PC-3 (cell line): ENCODE measurements around the gene LBP. TPM values are rescaled to one million over a fixed set of nuclear protein-coding genes. Genes with fewer than 3 reads are reported as not detected.

Experiments
- ATAC-seq: fragments of 200-7000 bp; cut with Tn5 transposase; 2 replicates; pipeline ENCODE4 v1.9.1; 2020; ENCODE audit warnings: mild to moderate bottlenecking, moderate library complexity
- BruUV-seq: library from RNA; stranded (reverse); fragments of 400-500 nt; replicated peaks from 2 replicates; lab custom pipeline; 2021; lab: Mats Ljungman, UMichigan
- CTCF ChIA-PET: fragments of 300-600 bp; sonication (Branson Sonifier 250); formaldehyde crosslinking; loops from one replicate; lab custom pipeline; 2022; ENCODE audit warnings: antibody characterized with exemption; lab: Charles Lee
- POLR2A ChIA-PET: fragments of 300-600 bp; sonication (Branson Sonifier 250); formaldehyde crosslinking; loops from one replicate; lab custom pipeline; 2022; ENCODE audit warnings: antibody characterized with exemption; ENCODE audit not compliant: unreplicated experiment; lab: Charles Lee
- DNase-seq: peaks from one replicate; pipeline ENCODE4 v3.0.0-alpha.2; 2015
- H2AFZ ChIP-seq: fragments of 300-600 bp; sonication (generic); 2 replicates; pipeline ENCODE4 v1.6.0; 2016; ENCODE audit warnings: antibody characterized with exemption, low read length
- H3F3A ChIP-seq: fragments of 300-600 bp; sonication (generic); one replicate; pipeline ENCODE4 v1.6.0; 2017; ENCODE audit warnings: antibody characterized with exemption, low read length, control low read depth, mild to moderate bottlenecking; ENCODE audit not compliant: unreplicated experiment
- H3K27ac ChIP-seq: fragments of 300-600 bp; sonication (generic); 2 replicates; pipeline ENCODE4 v1.5.1; 2016; ENCODE audit warnings: mild to moderate bottlenecking, low read length
- H3K27me3 ChIP-seq: fragments of 300-600 bp; sonication (generic); 2 replicates; pipeline ENCODE4 v1.6.1; 2016; ENCODE audit warnings: low read length, mixed read lengths
- H3K36me3 ChIP-seq: fragments of 300-600 bp; sonication (generic); 2 replicates; pipeline ENCODE4 v1.6.1; 2016; ENCODE audit warnings: low read depth, mixed run types, low read length, mixed read lengths
- H3K4me1 ChIP-seq: fragments of 300-600 bp; sonication (generic); 2 replicates; pipeline ENCODE4 v1.5.1; 2016; ENCODE audit warnings: low read length; ENCODE audit not compliant: insufficient read depth
- H3K4me2 ChIP-seq: fragments of 300-600 bp; sonication (generic); 2 replicates; pipeline ENCODE4 v1.6.0; 2016; ENCODE audit warnings: low read length
- H3K4me3 ChIP-seq: fragments of 300-600 bp; sonication (generic); 2 replicates; pipeline ENCODE4 v1.5.1; 2016; ENCODE audit warnings: mild to moderate bottlenecking, low read length, mixed read lengths
- H3K79me2 ChIP-seq: fragments of 300-600 bp; sonication (generic); 2 replicates; pipeline ENCODE4 v1.6.1; 2017; ENCODE audit warnings: low read length, mixed read lengths
- H3K9ac ChIP-seq: fragments of 300-600 bp; sonication (generic); 2 replicates; pipeline ENCODE4 v1.6.0; 2016; ENCODE audit warnings: mild to moderate bottlenecking, low read length
- H3K9me2 ChIP-seq: fragments of 300-600 bp; sonication (generic); replicated peaks from 2 replicates; pipeline ENCODE4 v1.6.1; 2016; ENCODE audit warnings: mixed run types, low read length, mixed read lengths
- H3K9me3 ChIP-seq: fragments of 300-600 bp; sonication (generic); 2 replicates; pipeline ENCODE4 v1.6.1; 2016; ENCODE audit warnings: low read length, mixed read lengths
- H4K20me1 ChIP-seq: fragments of 300-600 bp; sonication (generic); 2 replicates; pipeline ENCODE4 v1.6.1; 2016; ENCODE audit warnings: low read length, mixed read lengths
- EZH2 ChIP-seq: fragments of 300-600 bp; sonication (generic); IDR thresholded peaks from one replicate; pipeline ENCODE4 v1.6.1; 2017; ENCODE audit warnings: antibody characterized with exemption, mild to moderate bottlenecking, low read length; ENCODE audit not compliant: unreplicated experiment
- EZH2phosphoT487 ChIP-seq: fragments of 300-600 bp; sonication (generic); IDR thresholded peaks from 2 replicates; pipeline ENCODE4 v1.6.1; 2018; ENCODE audit warnings: mild to moderate bottlenecking, antibody characterized with exemption, low read length, borderline replicate concordance
- intact Hi-C: fragments of 100-400 bp; cut with micrococcal nuclease; formaldehyde crosslinking; loops from 2 replicates; pipeline ENCODE4 v1.9.0; 2023
- total RNA-seq: library from RNA; depleted of rRNA; stranded (reverse); fragments of >200 nt; gene quantifications from 2 replicates; pipeline ENCODE4 v1.2.3, GENCODE V29; 2014
- TF ChIP-seq, protein P1 (sequence below): fragments of 300-600 bp; sonication (generic); conservative IDR thresholded peaks from 2 replicates; pipeline ENCODE4 v1.5.1; 2017; ENCODE audit warnings: antibody characterized with exemption, low read depth, mild to moderate bottlenecking, low read length

Gene LBP
- total RNA-seq, 1 experiment from 2014 or later: not detected

- no TSS peak for BruUV-seq
- Histone ChIP-seq H3K4me2 (no peak overlapping the region), H3K36me3 (peaks cover 12% of the 10 kb centered on the region; the same call in 1 of the 2 replicates), H3K79me2 (no peaks in the 10 kb centered on the region), H2AFZ (no peak overlapping the region), H3F3A (no peaks in the 10 kb centered on the region), H3K9me2 (no peaks in the 10 kb centered on the region), H3K4me1 (no peaks in the 10 kb centered on the region), H3K9ac (no peak overlapping the region), H3K27ac (no peak overlapping the region), H4K20me1 (no peaks in the 10 kb centered on the region), H3K9me3 (no peaks in the 10 kb centered on the region), H3K27me3 (no peaks in the 10 kb centered on the region), H3K4me3 (no peak overlapping the region)
- TF ChIP-seq EZH2phosphoT487 (no peak), EZH2 (no peak)
- TF ChIP-seq, protein P1, sequence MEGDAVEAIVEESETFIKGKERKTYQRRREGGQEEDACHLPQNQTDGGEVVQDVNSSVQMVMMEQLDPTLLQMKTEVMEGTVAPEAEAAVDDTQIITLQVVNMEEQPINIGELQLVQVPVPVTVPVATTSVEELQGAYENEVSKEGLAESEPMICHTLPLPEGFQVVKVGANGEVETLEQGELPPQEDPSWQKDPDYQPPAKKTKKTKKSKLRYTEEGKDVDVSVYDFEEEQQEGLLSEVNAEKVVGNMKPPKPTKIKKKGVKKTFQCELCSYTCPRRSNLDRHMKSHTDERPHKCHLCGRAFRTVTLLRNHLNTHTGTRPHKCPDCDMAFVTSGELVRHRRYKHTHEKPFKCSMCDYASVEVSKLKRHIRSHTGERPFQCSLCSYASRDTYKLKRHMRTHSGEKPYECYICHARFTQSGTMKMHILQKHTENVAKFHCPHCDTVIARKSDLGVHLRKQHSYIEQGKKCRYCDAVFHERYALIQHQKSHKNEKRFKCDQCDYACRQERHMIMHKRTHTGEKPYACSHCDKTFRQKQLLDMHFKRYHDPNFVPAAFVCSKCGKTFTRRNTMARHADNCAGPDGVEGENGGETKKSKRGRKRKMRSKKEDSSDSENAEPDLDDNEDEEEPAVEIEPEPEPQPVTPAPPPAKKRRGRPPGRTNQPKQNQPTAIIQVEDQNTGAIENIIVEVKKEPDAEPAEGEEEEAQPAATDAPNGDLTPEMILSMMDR: no peak
- ChIA-PET CTCF (no interaction called here), POLR2A (no interaction called here)
- DNase-seq (no peak), ATAC-seq (no peak)
- intact Hi-C loops: no loop called here
Observed at GRCh38 chr20:38412877-38413577, 66.7 kb downstream of the LBP start.

DNA sequence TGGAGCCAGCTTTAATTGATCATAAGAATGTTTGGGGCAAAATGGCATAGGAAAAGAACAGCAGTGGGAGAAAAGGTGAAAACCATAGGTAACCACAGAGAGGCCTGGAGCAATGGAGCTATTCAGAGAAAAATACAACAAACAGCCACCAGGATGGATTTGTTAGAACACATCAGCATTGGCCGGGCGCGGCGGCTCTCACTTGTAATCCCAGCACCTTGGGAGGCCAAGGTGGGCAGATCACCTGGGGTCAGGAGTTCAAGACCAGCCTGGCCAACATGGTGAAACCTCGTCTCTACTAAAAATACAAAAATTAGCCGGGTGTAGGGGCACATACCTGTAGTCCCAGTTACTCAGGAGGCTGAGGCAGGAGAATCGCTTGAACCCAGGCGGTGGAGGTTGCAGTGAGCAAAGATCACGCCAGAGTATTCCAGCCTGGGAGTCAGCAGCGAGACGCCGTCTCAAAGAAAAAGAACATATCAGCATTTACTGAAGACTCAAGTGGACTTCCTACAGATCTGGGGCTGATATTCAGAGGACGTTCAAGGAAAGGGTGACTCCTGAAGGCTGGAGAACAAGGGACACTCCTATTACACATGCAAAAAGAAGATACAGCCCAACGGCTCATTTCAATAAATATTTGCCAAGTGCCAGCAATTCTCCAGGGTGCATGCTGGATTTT, 68.6 kb downstream of the LBP start:
- no peak for TF ChIP-seq EZH2phosphoT487
- no peak for TF ChIP-seq EZH2
- TF ChIP-seq, protein P1: no peak
- intact Hi-C loops: no loop called here
- Histone ChIP-seq H3K9ac (no peak overlapping the region), H3K36me3 (peaks cover 25% of the 10 kb centered on the region), H4K20me1 (0 out of 2 replicates have a peak, but pooled peaks cover 3% of the 10 kb centered on the region), H3K9me2 (no peaks in the 10 kb centered on the region), H3K27me3 (no peaks in the 10 kb centered on the region), H2AFZ (no peak overlapping the region), H3K4me1 (no peaks in the 10 kb centered on the region), H3F3A (peaks cover 4% of the 10 kb centered on the region), H3K79me2 (no peaks in the 10 kb centered on the region), H3K4me3 (no peak overlapping the region), H3K9me3 (no peaks in the 10 kb centered on the region), H3K27ac (no peak overlapping the region), H3K4me2 (no peak overlapping the region)
- CTCF ChIA-PET: no interaction called here
- BruUV-seq: no TSS peak
- ATAC-seq: no peak
- POLR2A ChIA-PET: no interaction called here
- no peak for DNase-seq
